ENCODE measurements around the gene RNF11.

The RNF11 gene

DNA sequence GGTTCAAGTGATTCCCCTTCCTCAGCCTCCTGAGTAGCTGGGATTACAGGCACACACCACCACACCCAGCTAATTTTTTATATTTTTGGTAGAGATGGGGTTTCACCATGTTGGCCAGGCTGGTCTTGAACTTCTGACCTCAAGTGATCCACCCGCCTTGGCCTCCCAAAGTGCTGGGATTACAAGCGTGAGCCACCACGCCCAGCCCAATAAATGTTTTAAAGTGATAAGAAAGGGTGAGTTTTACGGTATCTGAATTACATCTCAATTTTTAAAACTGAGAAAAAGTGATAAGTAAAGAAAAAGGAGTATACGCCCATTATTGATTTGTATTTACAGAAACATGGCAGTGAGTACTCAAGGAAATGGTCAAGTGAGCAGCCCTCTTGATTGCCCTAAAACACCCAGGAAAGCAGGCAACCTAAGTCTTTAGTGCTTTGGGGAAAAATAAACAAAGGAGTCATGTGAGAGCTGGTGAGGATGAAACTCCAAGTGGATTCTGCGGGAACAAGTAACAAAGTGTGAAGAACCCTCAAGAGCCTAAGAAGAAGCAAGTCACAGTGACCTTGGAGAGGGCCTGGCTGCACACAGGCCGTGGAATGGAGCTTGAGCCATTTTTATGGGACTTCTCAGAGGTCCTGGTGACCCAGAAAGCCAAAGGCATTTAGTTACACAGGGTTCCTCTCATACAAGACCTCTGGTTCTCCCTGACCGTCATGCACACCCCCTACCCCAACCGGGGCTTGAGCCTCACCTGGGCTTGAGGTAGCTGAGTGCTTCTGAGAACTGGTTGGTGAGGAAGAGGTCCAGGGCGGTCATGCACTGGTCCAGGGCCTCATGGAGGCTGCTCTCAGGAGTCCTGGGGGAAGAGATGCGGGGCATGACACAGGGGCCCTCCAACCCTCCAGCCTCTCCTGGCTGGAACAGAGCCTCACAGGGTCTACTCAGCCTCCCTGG, 85.2 kb downstream of the RNF11 start:
- DNase-seq = no peak

DNA sequence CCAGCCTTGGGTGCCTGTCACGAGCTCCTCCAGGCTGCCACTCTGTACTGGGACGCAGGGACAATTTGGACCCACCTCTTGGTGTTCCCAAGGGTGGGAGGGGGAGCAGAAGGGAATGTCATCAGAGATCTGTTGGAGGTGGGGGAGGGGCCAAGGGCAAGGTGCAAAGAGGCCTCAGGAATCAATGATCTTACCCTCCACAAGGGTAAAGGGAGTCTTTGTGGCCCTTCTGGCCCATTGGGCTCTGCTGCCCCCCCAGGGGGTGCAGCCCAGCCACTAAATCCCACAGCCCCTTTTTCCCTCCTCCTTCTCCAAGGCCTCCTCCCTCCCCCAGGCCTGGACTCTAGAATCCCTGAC, 85.8 kb downstream of the RNF11 start:
- DNase-seq = no peak

DNA sequence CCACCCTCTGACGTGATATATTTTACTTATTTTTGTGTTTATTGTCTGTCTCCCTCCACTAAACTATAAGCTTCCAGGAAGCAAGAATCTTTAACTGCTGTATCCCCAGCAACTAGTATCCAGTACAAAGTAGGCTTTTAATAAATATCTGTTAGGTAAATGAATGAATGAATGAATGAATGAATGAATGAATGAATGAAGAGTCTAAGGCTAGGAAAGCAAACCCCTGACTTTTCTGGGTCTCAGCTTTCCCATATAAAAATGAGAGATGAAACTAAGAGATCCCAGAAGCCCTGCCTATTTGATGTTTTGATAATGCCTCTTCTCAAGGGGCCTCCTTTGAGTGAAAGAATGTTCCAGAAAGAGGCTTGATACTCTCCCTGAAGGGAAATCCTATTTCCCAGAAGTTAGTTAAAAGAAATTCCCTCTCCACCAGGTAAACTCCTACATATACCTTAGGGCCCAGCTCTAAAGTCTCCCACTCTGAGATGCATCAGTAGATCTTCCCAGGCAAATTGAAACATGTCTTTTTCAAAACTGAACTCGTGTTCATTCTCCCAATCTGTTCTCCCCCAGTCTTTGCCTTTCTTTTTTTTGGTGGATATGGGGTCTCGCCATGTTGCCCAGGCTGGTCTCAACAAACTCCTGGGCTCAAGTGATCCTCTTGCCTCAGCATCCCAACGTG, 86.5 kb downstream of the RNF11 start:
- no peak for DNase-seq

Measured in activated gamma-delta T cell treated with Interleukin-2 at 50 U/mL for 16 hours (primary cell).